Stomach smooth muscle (tissue), 2 donors: ENCODE results near the gene SDK2.

ENCODE experiments used
- H3K27ac ChIP-seq: one replicate; pipeline ENCODE4 v1.7.0; 2013; ENCODE audit warnings: mild to moderate bottlenecking, low read length, inconsistent platforms
- H3K27me3 ChIP-seq, 2 donors: one replicate each; pipeline ENCODE4 v1.7.0; 2013; ENCODE audit warnings: low read length in 2 of 2; ENCODE audit not compliant: insufficient read depth in 2 of 2, control insufficient read depth in 1 of 2
- H3K36me3 ChIP-seq, 2 donors: one replicate each; pipeline ENCODE4 v1.7.0; 2013; ENCODE audit warnings: low read length in 2 of 2; ENCODE audit not compliant: control insufficient read depth in 2 of 2, insufficient read depth in 2 of 2
- H3K4me1 ChIP-seq: one replicate; pipeline ENCODE4 v1.7.0; 2013; ENCODE audit warnings: low read length; ENCODE audit not compliant: control insufficient read depth, insufficient read depth
- H3K4me3 ChIP-seq, 2 donors: one replicate each; pipeline ENCODE4 v1.7.0; 2013; ENCODE audit warnings: low read length in 2 of 2
- H3K9ac ChIP-seq, 2 donors: one replicate each; pipeline ENCODE4 v1.7.0; 2013; ENCODE audit warnings: low read length in 2 of 2, mild to moderate bottlenecking in 1 of 2
- H3K9me3 ChIP-seq, 2 donors: one replicate each; pipeline ENCODE4 v1.7.0; 2013; ENCODE audit warnings: low read length in 2 of 2; ENCODE audit not compliant: control insufficient read depth in 2 of 2
- donor health status: healthy.
- donor health status: Pancreatic carcinoma.

SDK2 gene

DNA sequence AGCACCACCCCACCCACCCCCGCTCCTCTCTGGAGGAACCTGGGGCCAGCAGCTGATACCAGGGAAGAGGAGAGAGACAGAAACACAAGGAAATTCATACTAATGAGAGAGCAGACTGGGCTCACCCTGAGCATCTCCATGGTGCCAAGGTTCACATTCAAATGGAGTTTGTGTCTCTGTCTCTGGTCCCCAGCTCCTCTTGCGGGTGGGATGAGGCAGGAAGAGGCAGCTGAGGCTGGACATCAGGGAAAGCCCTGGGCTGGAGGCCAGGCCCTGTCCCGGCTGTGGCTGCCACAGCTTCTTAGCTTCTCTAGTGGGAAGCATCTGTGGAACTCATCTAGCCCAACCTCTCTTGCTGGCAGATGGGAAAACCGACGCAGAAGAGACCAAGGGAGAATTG is 121.5 kb downstream of the SDK2 start:
- no peaks in the 10 kb centered on the region for H3K36me3 ChIP-seq
- no peaks in the 10 kb centered on the region for H3K27me3 ChIP-seq
- H3K27ac ChIP-seq, result no peak overlapping the region
- H3K4me3 ChIP-seq, result no peak overlapping the region
- no peaks in the 10 kb centered on the region for H3K4me1 ChIP-seq
- no peak overlapping the region for H3K9ac ChIP-seq
- no peaks in the 10 kb centered on the region for H3K9me3 ChIP-seq

DNA sequence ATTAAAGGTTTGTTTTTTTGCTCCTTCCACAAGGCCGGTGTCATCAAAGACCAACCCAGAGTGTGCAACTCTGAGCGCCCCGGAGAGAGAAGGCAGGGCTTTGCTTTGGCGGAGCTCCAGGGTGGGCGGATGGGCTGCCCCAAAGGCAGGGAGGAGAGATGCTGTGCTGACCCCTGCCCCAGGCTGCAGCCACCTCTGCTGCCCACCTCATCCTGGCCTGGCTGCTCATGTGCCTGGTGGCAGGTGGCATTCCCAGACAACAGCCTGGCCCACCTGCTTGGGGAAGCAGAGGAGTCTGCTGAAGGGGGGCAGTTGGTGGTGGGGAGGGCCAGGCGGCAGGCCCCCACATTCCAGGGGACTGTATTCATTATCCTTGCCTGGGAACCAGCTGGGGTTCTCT is 122.1 kb downstream of the SDK2 start:
- H3K9ac ChIP-seq, result no peak overlapping the region
- H3K4me1 ChIP-seq, result no peaks in the 10 kb centered on the region
- no peaks in the 10 kb centered on the region for H3K27me3 ChIP-seq
- no peak overlapping the region for H3K4me3 ChIP-seq
- H3K27ac ChIP-seq, result no peak overlapping the region
- no peaks in the 10 kb centered on the region for H3K9me3 ChIP-seq
- no peaks in the 10 kb centered on the region for H3K36me3 ChIP-seq

DNA sequence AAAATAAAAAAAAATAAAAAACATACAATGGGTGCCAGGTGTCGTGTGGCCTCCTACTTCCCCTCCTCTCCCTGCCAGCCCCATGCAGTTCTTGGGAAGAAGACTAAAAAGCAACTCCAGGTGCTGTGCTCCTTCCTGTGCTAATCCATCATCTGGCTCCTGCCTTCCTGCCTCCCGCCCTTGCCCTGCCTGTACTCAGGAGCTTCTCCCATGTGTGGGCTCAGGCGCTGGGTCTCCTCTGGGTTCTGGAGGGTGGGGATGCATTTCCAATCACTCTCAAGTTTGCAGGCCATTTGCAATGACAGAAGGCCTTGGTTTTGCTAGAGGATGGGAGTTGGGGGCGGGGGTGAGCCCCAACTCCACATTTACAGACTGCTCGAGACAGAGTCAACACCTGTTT is 122.9 kb downstream of the SDK2 start:
- H3K27me3 ChIP-seq, result no peaks in the 10 kb centered on the region
- no peak overlapping the region for H3K9ac ChIP-seq
- no peaks in the 10 kb centered on the region for H3K36me3 ChIP-seq

DNA sequence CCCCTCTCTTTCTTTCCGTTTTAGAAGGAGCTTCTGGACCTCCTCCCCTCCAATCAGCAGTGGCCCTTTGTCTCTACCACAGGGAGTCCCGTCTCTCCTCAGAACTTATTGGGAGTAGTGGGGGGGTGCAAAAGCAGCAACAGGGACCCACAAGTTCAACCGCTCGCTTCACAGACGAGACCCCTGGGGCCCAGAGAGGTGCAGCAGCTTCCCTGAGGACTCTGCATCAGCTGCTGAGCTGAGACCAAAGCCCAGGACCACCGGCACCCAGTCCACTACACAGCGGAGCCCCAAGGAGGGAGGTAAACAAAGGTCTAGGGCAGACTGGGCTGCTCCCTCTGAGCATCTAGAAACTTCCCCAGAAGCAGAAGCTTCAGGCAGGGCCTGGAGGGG is 123.9 kb downstream of the SDK2 start:
- Histone ChIP-seq H3K4me1 (no peaks in the 10 kb centered on the region), H3K36me3 (no peaks in the 10 kb centered on the region), H3K9me3 (no peaks in the 10 kb centered on the region), H3K27me3 (no peaks in the 10 kb centered on the region), H3K4me3 (no peak overlapping the region), H3K27ac (no peak overlapping the region), H3K9ac (no peak overlapping the region)

More for the DNA sequence above, 122.9 kb downstream of the SDK2 start:
- no peaks in the 10 kb centered on the region for H3K4me1 ChIP-seq
- H3K9me3 ChIP-seq, result no peaks in the 10 kb centered on the region
- no peak overlapping the region for H3K27ac ChIP-seq
- H3K4me3 ChIP-seq, result no peak overlapping the region

DNA sequence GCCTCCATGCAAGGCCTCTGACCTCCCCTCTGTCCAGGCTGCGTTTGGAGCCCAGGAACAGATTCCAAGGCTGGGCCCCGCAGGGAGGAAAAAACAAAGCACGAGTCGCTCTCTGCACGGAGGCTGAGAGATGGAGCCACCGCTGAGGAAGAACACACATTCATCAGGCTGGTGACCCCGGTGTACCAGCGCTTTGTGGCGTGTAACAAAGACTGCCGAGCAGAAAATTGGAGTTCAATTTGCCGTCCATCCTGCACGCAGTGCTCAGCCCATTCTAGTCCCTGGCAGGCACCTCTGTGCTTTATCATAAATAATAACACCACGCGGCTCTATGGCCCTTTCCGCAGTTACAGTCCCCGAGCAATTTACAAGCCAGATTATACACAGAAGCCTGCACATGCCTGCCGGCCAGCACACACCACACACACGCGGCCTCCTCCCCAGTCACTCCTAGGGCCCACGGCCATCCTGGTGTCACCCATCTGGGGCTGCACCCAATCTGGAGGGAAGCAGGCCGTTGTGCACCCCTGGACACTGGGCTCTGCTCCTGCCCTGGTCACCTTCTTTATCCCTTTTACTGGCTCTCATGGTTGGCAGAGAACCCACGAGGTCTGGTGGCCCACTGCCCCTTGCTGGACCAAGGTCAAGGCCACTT is 124.4 kb downstream of the SDK2 start:
- Histone ChIP-seq H3K4me3 (no peak overlapping the region), H3K9ac (no peak overlapping the region), H3K27ac (no peak overlapping the region), H3K9me3 (no peaks in the 10 kb centered on the region), H3K27me3 (no peaks in the 10 kb centered on the region), H3K36me3 (no peaks in the 10 kb centered on the region), H3K4me1 (no peaks in the 10 kb centered on the region)

DNA sequence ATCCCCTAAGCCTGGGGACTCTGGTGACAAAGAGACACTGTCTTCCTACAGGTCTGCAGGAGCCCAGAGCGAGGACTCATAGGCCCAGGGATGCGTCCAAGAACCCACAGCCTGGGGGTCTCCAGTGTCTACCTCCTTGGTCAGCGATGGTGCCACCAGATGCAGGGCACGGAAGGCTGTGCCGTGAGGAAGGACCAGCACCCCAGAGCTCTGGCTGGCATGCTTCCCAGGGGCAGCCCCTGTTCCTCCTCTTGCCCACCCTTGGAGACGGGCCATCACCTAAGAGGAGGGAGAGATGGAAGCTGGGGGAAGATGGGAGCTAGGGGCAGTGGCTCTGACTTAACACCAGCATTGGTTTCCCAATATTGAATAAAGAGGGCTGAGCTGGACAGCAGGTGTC is 125.2 kb downstream of the SDK2 start:
- H3K4me3 ChIP-seq, result no peak overlapping the region
- no peak overlapping the region for H3K9ac ChIP-seq
- H3K27ac ChIP-seq, result no peak overlapping the region
- H3K4me1 ChIP-seq, result peaks cover 3% of the 10 kb centered on the region
- H3K27me3 ChIP-seq, result no peaks in the 10 kb centered on the region
- H3K9me3 ChIP-seq, result no peaks in the 10 kb centered on the region
- no peaks in the 10 kb centered on the region for H3K36me3 ChIP-seq

DNA sequence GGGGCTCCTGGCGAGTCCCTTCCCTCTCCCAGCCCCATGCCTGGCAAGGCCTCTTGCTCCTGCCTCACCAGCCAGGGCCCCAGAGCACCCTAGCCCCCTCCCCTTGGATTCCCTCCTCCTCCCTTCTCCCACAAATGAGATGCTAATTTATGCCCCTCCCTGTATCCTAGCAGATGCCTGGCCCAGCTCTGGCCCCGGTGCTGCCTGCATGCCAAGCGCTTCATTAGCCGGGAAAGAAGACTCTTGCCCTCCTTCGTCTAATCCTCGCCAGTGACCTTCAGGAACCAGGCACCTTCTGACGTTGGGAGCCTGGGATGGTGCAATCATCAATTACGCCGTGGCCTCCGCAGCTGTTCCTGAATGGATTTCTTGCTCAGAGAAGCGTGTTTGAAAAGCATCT is 127.8 kb downstream of the SDK2 start:
- H3K27ac ChIP-seq, result no peak overlapping the region
- peaks cover 3% of the 10 kb centered on the region for H3K4me1 ChIP-seq
- H3K9me3 ChIP-seq, result no peaks in the 10 kb centered on the region
- no peak overlapping the region for H3K4me3 ChIP-seq
- H3K9ac ChIP-seq, result no peak overlapping the region
- no peaks in the 10 kb centered on the region for H3K36me3 ChIP-seq
- H3K27me3 ChIP-seq, result no peaks in the 10 kb centered on the region

DNA sequence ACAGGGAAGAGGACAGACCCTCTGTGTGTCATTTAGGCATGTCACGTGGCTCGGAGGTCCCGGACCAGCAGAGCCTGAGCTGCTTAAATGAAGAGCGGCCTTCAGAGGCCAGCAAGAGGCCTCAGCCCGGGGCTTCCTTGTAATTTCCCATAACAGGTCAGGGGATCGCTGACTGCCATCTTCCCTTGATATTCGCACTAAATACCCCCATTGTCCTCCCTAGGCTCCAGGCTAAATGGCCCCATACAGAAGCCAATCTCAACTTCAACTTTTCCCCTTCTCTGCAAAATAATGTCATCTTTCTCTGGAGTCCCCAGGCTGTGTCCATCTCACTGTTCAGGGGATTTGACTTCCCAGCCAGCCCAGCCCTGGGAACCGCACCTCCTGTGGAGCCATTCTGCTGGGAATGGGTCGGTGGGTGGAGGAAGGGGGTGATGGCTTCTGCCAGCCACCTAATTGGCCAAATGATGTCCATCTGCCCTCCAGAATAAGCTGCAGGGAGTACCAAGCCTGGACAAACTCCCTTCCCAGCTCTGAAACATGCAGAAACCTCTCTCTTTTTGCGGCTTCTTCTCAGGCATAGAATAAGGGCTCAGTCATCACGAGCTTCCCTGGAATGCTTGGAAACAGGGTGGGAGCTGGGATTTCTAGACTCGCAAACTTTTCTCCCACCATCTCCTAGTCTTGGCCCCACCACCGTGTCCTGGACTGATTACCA is 129.9 kb downstream of the SDK2 start:
- H3K27me3 ChIP-seq, result no peaks in the 10 kb centered on the region
- no peak overlapping the region for H3K27ac ChIP-seq
- no peaks in the 10 kb centered on the region for H3K36me3 ChIP-seq
- no peaks in the 10 kb centered on the region for H3K9me3 ChIP-seq
- peaks cover 3% of the 10 kb centered on the region for H3K4me1 ChIP-seq
- no peak overlapping the region for H3K9ac ChIP-seq
- no peak overlapping the region for H3K4me3 ChIP-seq

DNA sequence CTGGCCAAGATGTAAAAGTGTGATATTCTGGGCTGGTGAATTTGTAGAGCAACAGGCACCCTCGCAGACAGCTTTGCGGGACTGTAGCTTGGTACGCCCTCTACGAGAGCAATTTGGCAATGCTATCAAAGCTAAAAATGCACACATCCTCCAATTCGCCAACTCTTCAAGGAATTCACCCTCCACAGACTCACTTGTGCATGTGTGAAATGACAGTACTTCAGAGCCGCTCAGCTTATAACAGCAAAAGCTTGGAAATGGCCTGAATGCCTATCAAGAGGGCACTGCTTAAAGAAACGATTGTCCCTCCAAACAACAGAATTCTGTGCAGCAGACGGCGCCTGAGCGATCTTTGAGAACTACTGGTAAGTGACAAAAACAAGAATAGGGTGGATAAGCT is 130.8 kb downstream of the SDK2 start:
- H3K4me3 ChIP-seq, result no peak overlapping the region
- H3K4me1 ChIP-seq, result peaks cover 3% of the 10 kb centered on the region
- H3K36me3 ChIP-seq, result no peaks in the 10 kb centered on the region
- H3K9me3 ChIP-seq, result no peaks in the 10 kb centered on the region
- no peak overlapping the region for H3K27ac ChIP-seq
- H3K9ac ChIP-seq, result no peak overlapping the region
- no peaks in the 10 kb centered on the region for H3K27me3 ChIP-seq

DNA sequence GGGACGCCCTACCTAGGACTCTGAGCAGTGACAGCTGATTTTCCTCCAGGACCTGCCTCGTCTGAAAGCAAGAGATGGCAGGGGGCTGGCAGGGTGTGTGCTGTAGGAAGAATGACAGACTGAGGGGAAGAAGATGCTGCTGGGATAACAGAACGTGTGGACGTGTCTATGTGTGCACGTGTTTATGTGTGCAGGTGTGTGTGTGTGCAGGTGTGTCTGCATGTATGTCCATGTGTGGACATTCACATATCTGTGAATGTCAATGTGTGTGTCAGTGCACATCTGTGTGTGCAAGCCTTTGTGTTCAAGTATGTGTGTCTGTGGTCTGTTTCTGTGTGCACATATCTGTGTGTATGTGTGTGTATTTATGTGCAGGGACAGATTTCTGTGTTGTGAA is 132.5 kb downstream of the SDK2 start:
- Histone ChIP-seq H3K36me3 (no peaks in the 10 kb centered on the region), H3K27me3 (no peaks in the 10 kb centered on the region), H3K4me1 (peaks cover 3% of the 10 kb centered on the region), H3K9ac (no peak overlapping the region), H3K9me3 (no peaks in the 10 kb centered on the region), H3K27ac (no peak overlapping the region), H3K4me3 (no peak overlapping the region)

DNA sequence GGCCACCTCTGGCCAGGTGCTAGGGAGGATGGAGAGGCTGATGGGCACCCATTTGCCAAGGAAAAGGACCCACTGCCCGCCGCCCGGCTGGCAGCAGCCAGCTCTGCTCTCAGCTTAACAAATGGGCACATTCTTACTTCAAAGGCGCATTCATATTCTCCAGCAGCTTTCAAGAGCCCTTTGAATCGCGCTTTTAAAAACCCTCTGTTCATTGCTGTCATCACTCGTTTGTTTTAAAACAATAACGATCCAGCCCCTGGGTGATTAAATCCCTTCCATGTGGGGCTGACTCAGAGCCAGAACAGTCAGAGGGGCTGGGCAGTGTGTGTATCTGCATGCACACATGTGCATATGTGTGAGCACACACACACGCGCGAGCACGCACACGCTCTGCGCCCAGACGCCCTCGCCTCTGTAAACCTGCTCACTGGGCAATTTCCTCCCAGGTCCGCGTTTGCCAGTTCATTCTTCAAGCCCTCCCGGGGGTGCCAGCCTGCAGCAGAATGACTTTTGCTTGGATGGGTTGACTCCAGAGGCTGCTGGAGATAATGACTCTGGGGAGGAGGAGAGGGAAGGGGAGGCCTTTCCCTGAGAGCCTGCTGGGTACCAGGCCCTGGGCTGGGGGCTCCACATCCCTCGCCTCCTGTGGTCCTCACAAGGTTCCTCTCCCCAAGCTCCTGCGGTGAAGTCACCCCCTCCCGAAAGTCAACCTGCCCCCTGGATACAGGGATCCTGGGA is 133.1 kb downstream of the SDK2 start:
- Histone ChIP-seq H3K27me3 (no peaks in the 10 kb centered on the region), H3K9ac (no peak overlapping the region), H3K27ac (no peak overlapping the region), H3K36me3 (no peaks in the 10 kb centered on the region), H3K4me3 (no peak overlapping the region), H3K9me3 (no peaks in the 10 kb centered on the region), H3K4me1 (peaks cover 3% of the 10 kb centered on the region)
